ENCODE results near the gene FADS6. TPM values are rescaled to one million over a fixed set of nuclear protein-coding genes. Genes with fewer than 3 reads are reported as not detected.

The FADS6 gene
- polyA plus RNA-seq, 3 donors, result not detected

DNA sequence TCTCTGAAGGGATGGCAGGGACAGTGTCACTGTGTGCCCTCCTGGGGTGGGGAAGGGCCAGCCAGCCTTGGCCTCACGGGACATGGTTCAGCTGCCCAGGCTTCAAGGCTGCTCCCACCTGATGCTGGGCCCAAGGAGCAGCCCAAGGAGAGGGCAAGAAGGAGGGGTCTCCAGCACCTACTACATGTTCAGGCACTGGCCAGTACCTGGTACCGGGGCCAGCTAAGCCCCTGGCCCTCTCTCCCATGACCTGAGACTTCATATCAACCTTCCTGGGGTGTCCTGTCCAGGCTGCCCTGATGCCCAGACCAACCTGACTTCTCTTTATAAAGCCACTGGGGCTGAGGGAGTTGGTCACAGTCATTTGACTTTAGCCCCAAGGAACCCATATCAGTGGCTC, 28.3 kb upstream of the FADS6 start:
- H3K27ac Mint-ChIP-seq, result no peak overlapping the region
- Histone ChIP-seq H2AFZ (ENCODE audit: insufficient read depth, low read depth, low read length, poor library complexity, severe bottlenecking) (no peak overlapping the region), H4K20me1 (ENCODE audit: insufficient read depth, low read length) (no peaks in the 10 kb centered on the region), H3K27ac (ENCODE audit: low read depth in 1 of 2, low read length in 2 of 2) (no peak overlapping the region), H3K9ac (ENCODE audit: insufficient read depth, low read length, poor library complexity, severe bottlenecking) (no peak overlapping the region), H3K4me3 (replicated peaks in 1 of 3; ENCODE audit: low read depth in 2 of 3, low read length in 3 of 3) (no peak overlapping the region), H3K27me3 (ENCODE audit: control insufficient read depth in 2 of 2, insufficient read depth in 2 of 2, low read length in 2 of 2) (peaks cover 27 to 60% of the 10 kb centered on the region in 2 donors), H3K36me3 (replicated peaks in 1 of 2; ENCODE audit: control insufficient read depth in 1 of 2, insufficient read depth in 2 of 2, low read length in 2 of 2) (no peaks in the 10 kb centered on the region), H3K9me3 (replicated peaks in 1 of 2; ENCODE audit: control insufficient read depth in 1 of 2, insufficient read depth in 1 of 2, low read length in 2 of 2) (peaks cover 0 to 7% of the 10 kb centered on the region in 2 donors), H3K4me2 (replicated peaks; ENCODE audit: extremely low read depth, low read length, poor library complexity, severe bottlenecking) (no peak overlapping the region), H3K4me1 (ENCODE audit: control insufficient read depth in 1 of 2, insufficient read depth in 2 of 2, low read length in 2 of 2) (peaks cover 46 to 64% of the 10 kb centered on the region in 2 donors), H3K79me2 (ENCODE audit: insufficient read depth, low read length) (no peaks in the 10 kb centered on the region)
- TF ChIP-seq, protein P1, sequence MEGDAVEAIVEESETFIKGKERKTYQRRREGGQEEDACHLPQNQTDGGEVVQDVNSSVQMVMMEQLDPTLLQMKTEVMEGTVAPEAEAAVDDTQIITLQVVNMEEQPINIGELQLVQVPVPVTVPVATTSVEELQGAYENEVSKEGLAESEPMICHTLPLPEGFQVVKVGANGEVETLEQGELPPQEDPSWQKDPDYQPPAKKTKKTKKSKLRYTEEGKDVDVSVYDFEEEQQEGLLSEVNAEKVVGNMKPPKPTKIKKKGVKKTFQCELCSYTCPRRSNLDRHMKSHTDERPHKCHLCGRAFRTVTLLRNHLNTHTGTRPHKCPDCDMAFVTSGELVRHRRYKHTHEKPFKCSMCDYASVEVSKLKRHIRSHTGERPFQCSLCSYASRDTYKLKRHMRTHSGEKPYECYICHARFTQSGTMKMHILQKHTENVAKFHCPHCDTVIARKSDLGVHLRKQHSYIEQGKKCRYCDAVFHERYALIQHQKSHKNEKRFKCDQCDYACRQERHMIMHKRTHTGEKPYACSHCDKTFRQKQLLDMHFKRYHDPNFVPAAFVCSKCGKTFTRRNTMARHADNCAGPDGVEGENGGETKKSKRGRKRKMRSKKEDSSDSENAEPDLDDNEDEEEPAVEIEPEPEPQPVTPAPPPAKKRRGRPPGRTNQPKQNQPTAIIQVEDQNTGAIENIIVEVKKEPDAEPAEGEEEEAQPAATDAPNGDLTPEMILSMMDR (IDR thresholded peaks at IDR 0.05), result no peak
- peaks cover 0 to under 1% of the 10 kb centered on the region in 2 donors for H3K36me3 Mint-ChIP-seq
- peaks cover 0 to 10% (median 0%) of the 10 kb centered on the region in 7 donors for H3K9me3 Mint-ChIP-seq
- peak overlapping the region in 1 of 2 donors; percentile 63 for H3K4me3 Mint-ChIP-seq
- H3K27me3 Mint-ChIP-seq (ENCODE audit: low read depth in 3 of 3), result peaks cover 57 to 72% (median 60%) of the 10 kb centered on the region in 3 donors
- WGBS (ENCODE audit: insufficient coverage), result 100% methylated on average over 1 of the region's 2 CpGs
- DNase-seq, result no peak
- intact Hi-C loops (cut with micrococcal nuclease), result no loop called here
- peaks cover 47% of the 10 kb centered on the region for H3K4me1 Mint-ChIP-seq

DNA sequence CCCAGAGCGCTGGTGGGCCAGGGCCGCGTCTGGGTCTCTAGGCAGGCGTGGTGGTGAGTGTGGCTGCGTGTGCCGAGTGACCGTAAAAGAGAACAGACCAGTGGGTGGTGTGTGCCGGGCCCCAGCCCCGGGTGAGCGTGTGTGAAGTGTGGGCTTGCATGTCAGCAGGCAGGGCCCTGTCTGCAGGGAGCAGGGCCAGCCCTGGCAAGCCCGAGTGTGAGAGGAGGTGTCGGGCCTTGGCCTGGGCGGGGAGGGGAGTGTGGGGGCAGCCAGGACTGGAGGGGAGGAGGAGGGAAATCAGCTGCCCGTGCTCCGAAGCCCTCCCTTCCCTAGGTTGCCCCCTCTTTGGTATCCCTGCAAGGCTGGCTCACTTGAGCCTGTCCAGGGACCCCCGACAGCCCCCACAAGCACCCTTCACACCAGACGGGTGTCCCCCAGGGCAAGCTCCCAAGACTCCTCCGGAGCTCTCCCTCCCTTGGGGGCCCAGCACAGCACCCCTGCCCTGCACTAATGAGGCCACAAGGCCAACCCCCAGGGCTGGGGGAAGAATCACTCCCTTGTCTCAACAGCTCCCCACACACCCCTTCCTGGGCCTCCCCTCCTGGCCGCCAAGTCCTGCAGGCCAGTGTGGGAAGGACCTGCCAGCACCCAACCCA, 27.7 kb upstream of the FADS6 start:
- intact Hi-C loops (cut with micrococcal nuclease), result no loop called here
- Histone ChIP-seq H3K79me2 (ENCODE audit: insufficient read depth, low read length) (no peaks in the 10 kb centered on the region), H3K9ac (ENCODE audit: insufficient read depth, low read length, poor library complexity, severe bottlenecking) (no peak overlapping the region), H3K36me3 (replicated peaks in 1 of 2; ENCODE audit: control insufficient read depth in 1 of 2, insufficient read depth in 2 of 2, low read length in 2 of 2) (no peaks in the 10 kb centered on the region), H2AFZ (ENCODE audit: insufficient read depth, low read depth, low read length, poor library complexity, severe bottlenecking) (no peak overlapping the region), H3K4me2 (replicated peaks; ENCODE audit: extremely low read depth, low read length, poor library complexity, severe bottlenecking) (no peak overlapping the region), H3K4me1 (ENCODE audit: control insufficient read depth in 1 of 2, insufficient read depth in 2 of 2, low read length in 2 of 2) (peaks cover 48 to 66% of the 10 kb centered on the region in 2 donors), H4K20me1 (ENCODE audit: insufficient read depth, low read length) (no peaks in the 10 kb centered on the region), H3K4me3 (replicated peaks in 1 of 3; ENCODE audit: low read depth in 2 of 3, low read length in 3 of 3) (no peak overlapping the region), H3K9me3 (replicated peaks in 1 of 2; ENCODE audit: control insufficient read depth in 1 of 2, insufficient read depth in 1 of 2, low read length in 2 of 2) (peaks cover 0 to 7% of the 10 kb centered on the region in 2 donors), H3K27ac (ENCODE audit: low read depth in 1 of 2, low read length in 2 of 2) (no peak overlapping the region), H3K27me3 (ENCODE audit: control insufficient read depth in 2 of 2, insufficient read depth in 2 of 2, low read length in 2 of 2) (peaks cover 26 to 57% of the 10 kb centered on the region in 2 donors)
- peak overlapping the region in 2 of 7 donors; percentile 33 to 61 for H3K27ac Mint-ChIP-seq
- peaks cover 0 to 3% of the 10 kb centered on the region in 2 donors for H3K36me3 Mint-ChIP-seq
- DNase-seq, result no peak
- peak overlapping the region in 1 of 2 donors; percentile 63 for H3K4me3 Mint-ChIP-seq
- TF ChIP-seq, protein P1 (IDR thresholded peaks at IDR 0.05), result no peak
- peaks cover 50% of the 10 kb centered on the region for H3K4me1 Mint-ChIP-seq
- WGBS (ENCODE audit: insufficient coverage), result 97% methylated on average over 13 of the region's 19 CpGs
- peaks cover 51 to 65% (median 56%) of the 10 kb centered on the region in 3 donors for H3K27me3 Mint-ChIP-seq (ENCODE audit: low read depth in 3 of 3)
- peaks cover 0 to 10% (median 0%) of the 10 kb centered on the region in 7 donors for H3K9me3 Mint-ChIP-seq

All from CD14-positive monocyte (primary cell).